GM21360 (cell line): ENCODE measurements around the gene EXOC1.

Experiments
- ATAC-seq: cut with Tn5 transposase; IDR thresholded peaks from one replicate; pipeline ENCODE4 v1.9.1; 2021; ENCODE audit warnings: mild to moderate bottlenecking, moderate library complexity; ENCODE audit not compliant: unreplicated experiment

EXOC1 gene

DNA sequence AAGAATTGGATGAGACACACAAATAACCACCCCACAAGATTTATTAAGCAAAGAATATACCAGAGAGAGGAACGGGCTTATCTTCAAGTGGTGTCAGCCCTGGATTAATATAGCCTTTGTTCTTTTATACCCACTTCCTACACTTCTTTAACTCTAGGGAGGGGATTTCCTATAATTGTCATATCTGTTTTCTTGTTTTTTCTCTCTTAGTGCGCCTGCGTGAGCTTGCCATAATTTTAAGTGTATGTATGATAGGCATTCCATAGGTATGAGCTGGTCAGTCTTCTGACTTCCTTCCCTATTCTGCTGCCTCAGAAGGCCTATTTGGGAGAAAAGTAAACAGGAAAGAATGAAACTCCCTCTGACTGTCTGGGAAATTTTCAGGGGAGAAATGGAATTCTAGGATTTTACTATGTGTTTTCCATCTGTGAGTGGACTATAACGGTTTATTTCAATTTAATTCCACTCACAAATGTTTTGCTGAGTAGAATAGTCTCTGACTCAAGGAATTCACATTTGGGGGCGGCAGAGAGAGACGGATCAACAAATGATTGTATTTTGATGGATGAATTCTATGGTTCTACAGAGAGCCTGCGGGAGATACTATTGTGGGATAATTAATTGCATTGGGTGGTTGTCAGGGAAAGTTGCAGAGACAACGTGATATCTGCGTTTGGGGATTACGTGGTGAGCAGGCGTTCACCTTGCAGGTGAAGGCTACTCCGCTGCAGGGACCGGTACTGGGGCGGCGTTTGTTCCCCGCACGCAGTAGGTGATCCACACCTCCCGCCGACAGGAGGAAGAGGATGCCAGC is 94.7 kb downstream of the EXOC1 start:
- no peak for ATAC-seq

DNA sequence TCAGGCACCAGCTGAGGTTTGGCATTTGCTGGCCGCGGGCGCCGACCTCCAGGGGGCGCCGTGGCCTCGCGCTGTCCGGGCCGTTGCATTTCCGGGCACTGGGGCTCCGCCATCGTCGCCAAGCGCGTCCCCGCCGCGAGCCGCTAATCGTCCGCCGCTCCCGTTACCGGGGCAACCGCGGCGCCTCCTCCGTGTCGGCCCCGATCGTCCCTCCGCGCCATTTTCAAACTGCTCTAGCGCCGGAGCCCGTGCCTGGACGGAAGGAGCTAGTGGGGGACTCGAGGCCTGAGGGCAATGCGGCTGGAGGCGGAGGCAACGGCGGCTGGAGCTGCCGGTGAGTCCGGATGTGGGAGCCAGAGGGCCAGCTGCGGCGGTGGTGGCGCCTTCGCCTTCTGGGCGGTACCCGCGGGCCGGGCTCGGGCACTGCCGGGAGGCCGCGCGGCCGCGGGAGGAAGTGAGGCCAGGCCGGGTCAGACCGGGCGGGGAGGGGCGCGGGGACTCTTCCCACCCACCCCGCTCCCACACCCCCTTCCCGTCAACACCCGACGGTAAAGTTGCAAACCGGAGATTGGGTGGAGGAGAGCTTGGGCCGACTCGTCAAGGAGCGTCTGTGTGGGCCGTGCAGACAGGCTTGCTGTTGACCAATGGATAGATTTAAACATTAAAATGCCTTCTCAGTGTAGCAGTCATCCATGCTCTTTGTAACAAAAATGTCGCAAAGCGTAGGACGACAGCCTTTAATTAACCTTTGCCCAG is 95.5 kb downstream of the EXOC1 start, which contains the start of gene CEP135:
Gene CEP135 (plus strand): TSS at position 220 of the 756 bp plus-strand sequence. CDS start 3,186 bp downstream, outside the sequence.
- ATAC-seq, result peak; percentile 66

DNA sequence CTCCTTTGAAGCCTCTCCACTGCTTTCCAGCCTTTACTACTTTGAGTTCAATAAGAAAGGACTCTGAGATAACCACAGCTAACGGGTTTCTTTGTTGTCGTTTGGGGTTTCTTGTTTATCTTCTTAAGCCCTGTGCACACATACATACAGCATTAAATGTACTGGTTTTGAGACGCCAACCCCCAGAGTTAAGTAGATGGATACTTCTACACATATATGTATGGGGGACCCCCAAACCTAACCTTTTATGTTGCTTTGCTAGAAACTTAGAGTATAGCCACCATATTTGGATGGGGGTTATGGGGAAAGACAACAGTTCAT is 96.0 kb downstream of the EXOC1 start:
- ATAC-seq, result no peak

DNA sequence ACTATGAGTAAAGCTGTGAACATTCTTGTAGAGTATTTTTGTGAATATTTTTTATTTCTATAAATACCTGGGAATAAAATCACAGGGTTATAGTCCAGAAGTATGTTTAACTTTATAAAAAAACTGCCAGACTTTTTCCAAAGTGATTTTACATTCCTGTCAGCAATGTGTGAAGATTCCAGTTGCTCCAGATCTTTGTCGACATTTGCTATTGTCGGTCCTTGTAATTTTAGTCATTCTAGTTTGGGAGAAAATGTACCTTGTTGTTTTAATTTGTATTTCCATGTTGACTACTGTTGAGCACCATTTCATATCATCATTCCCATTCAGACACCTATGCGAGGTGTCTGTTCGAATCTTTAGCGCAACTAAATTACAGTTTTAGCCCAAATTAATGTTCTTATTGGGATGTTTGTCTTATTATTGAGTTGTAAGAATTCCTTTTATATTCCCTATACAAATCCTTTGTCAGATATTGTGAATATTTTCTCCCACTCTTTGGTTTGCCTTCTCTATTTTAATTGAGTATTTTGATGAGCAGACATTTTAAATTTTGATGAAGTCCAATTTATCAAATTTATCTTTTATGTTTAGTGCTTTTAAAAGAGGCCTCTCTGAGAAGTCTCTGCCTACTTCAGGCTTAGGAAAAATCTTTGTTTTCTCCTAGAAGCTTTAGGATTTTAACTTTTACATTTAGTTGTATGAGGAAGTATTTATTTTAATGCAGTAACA is 97.9 kb downstream of the EXOC1 start:
- no peak for ATAC-seq
